Muscle layer of duodenum (tissue), 2 donors: ENCODE measurements around the gene ITPKB.

Source experiments
- H3K27ac ChIP-seq: one replicate; pipeline ENCODE4 v1.7.0; 2013; ENCODE audit warnings: mild to moderate bottlenecking, low read length
- H3K27me3 ChIP-seq: one replicate; pipeline ENCODE4 v1.7.0; 2013; ENCODE audit warnings: low read depth, mild to moderate bottlenecking, control low read depth, low read length
- H3K36me3 ChIP-seq, 2 donors: one replicate each; pipeline ENCODE4 v1.7.0; 2013; ENCODE audit warnings: low read length in 2 of 2, control low read depth in 1 of 2, mild to moderate bottlenecking in 1 of 2; ENCODE audit not compliant: insufficient read depth in 2 of 2, control insufficient read depth in 1 of 2
- H3K4me1 ChIP-seq, 2 donors: one replicate each; pipeline ENCODE4 v1.7.0; 2013; ENCODE audit warnings: low read length in 2 of 2, mild to moderate bottlenecking in 2 of 2, control low read depth in 1 of 2, moderate library complexity in 1 of 2; ENCODE audit not compliant: insufficient read depth in 2 of 2, control insufficient read depth in 1 of 2
- H3K4me3 ChIP-seq, 2 donors: one replicate each; pipeline ENCODE4 v1.7.0; 2013; ENCODE audit warnings: low read length in 2 of 2, low read depth in 1 of 2, mild to moderate bottlenecking in 1 of 2
- H3K9me3 ChIP-seq, 2 donors: one replicate each; pipeline ENCODE4 v1.7.0; 2013; ENCODE audit warnings: low read length in 2 of 2, control low read depth in 1 of 2, mild to moderate bottlenecking in 1 of 2; ENCODE audit not compliant: control insufficient read depth in 1 of 2
- donor health status: healthy.

ITPKB gene

GRCh38 chr1:226679853-226680516 lies 59.1 kb downstream of the ITPKB start:
- Histone ChIP-seq H3K27me3 (no peaks in the 10 kb centered on the region), H3K4me1 (peaks cover 38 to 90% of the 10 kb centered on the region in 2 donors), H3K36me3 (no peaks in the 10 kb centered on the region), H3K27ac (peak overlapping the region; percentile 95), H3K4me3 (peak overlapping the region; percentile 49 to 62), H3K9me3 (no peaks in the 10 kb centered on the region)

GRCh38 chr1:226679262-226679661 lies 59.8 kb downstream of the ITPKB start:
- Histone ChIP-seq H3K4me3 (peak overlapping the region; percentile 49 to 62), H3K4me1 (peaks cover 38 to 84% of the 10 kb centered on the region in 2 donors), H3K36me3 (no peaks in the 10 kb centered on the region), H3K9me3 (no peaks in the 10 kb centered on the region), H3K27me3 (no peaks in the 10 kb centered on the region), H3K27ac (peak overlapping the region; percentile 95)

GRCh38 chr1:226678701-226679100 lies 60.4 kb downstream of the ITPKB start:
- no peaks in the 10 kb centered on the region for H3K27me3 ChIP-seq
- H3K4me1 ChIP-seq: peaks cover 38 to 84% of the 10 kb centered on the region in 2 donors
- H3K36me3 ChIP-seq: no peaks in the 10 kb centered on the region
- no peaks in the 10 kb centered on the region for H3K9me3 ChIP-seq
- H3K4me3 ChIP-seq: no peak overlapping the region
- peak overlapping the region; percentile 95 for H3K27ac ChIP-seq

GRCh38 chr1:226678251-226678650 lies 60.8 kb downstream of the ITPKB start:
- no peak overlapping the region for H3K4me3 ChIP-seq
- no peaks in the 10 kb centered on the region for H3K27me3 ChIP-seq
- peak overlapping the region; percentile 95 for H3K27ac ChIP-seq
- H3K9me3 ChIP-seq: no peaks in the 10 kb centered on the region
- peaks cover 38 to 82% of the 10 kb centered on the region in 2 donors for H3K4me1 ChIP-seq
- no peaks in the 10 kb centered on the region for H3K36me3 ChIP-seq

- H3K4me3 ChIP-seq: peak overlapping the region; percentile 18 to 27
- peak overlapping the region; percentile 95 for H3K27ac ChIP-seq
- H3K36me3 ChIP-seq: no peaks in the 10 kb centered on the region
- H3K4me1 ChIP-seq: peaks cover 37 to 73% of the 10 kb centered on the region in 2 donors
- no peaks in the 10 kb centered on the region for H3K27me3 ChIP-seq
- no peaks in the 10 kb centered on the region for H3K9me3 ChIP-seq
Observed at GRCh38 chr1:226677027-226678020, 61.8 kb downstream of the ITPKB start.

GRCh38 chr1:226676381-226676780 lies 62.7 kb downstream of the ITPKB start:
- H3K36me3 ChIP-seq: no peaks in the 10 kb centered on the region
- H3K9me3 ChIP-seq: no peaks in the 10 kb centered on the region
- peaks cover 34 to 64% of the 10 kb centered on the region in 2 donors for H3K4me1 ChIP-seq
- no peaks in the 10 kb centered on the region for H3K27me3 ChIP-seq
- peak overlapping the region; percentile 95 for H3K27ac ChIP-seq
- peak overlapping the region in 1 of 2 donors; percentile 27 for H3K4me3 ChIP-seq

- H3K4me3 ChIP-seq: peak overlapping the region in 1 of 2 donors; percentile 23
- H3K9me3 ChIP-seq: no peaks in the 10 kb centered on the region
- peaks cover 32 to 63% of the 10 kb centered on the region in 2 donors for H3K4me1 ChIP-seq
- peak overlapping the region; percentile 95 for H3K27ac ChIP-seq
- H3K27me3 ChIP-seq: no peaks in the 10 kb centered on the region
- H3K36me3 ChIP-seq: no peaks in the 10 kb centered on the region
Observed at GRCh38 chr1:226675715-226676357, 63.2 kb downstream of the ITPKB start.

GRCh38 chr1:226674892-226675714 lies 64.0 kb downstream of the ITPKB start:
- Histone ChIP-seq H3K36me3 (no peaks in the 10 kb centered on the region), H3K4me1 (peaks cover 28 to 65% of the 10 kb centered on the region in 2 donors), H3K27me3 (no peaks in the 10 kb centered on the region), H3K4me3 (peak overlapping the region in 1 of 2 donors; percentile 31), H3K27ac (peak overlapping the region; percentile 95), H3K9me3 (no peaks in the 10 kb centered on the region)

GRCh38 chr1:226672339-226672762 lies 66.7 kb downstream of the ITPKB start:
- Histone ChIP-seq H3K4me3 (no peak overlapping the region), H3K9me3 (no peaks in the 10 kb centered on the region), H3K27me3 (no peaks in the 10 kb centered on the region), H3K27ac (peak overlapping the region; percentile 46), H3K36me3 (no peaks in the 10 kb centered on the region), H3K4me1 (peaks cover 28 to 58% of the 10 kb centered on the region in 2 donors)

- Histone ChIP-seq H3K27me3 (no peaks in the 10 kb centered on the region), H3K9me3 (no peaks in the 10 kb centered on the region), H3K27ac (no peak overlapping the region), H3K4me3 (no peak overlapping the region), H3K4me1 (peaks cover 22 to 58% of the 10 kb centered on the region in 2 donors), H3K36me3 (no peaks in the 10 kb centered on the region)
Observed at GRCh38 chr1:226671277-226671676, 67.8 kb downstream of the ITPKB start.
